Heart left ventricle (tissue), 16 donors: Measurements from ENCODE around the gene ARFIP1. TPM values are rescaled to one million over a fixed set of nuclear protein-coding genes. Genes with fewer than 3 reads are reported as not detected.

Experiments used
- ATAC-seq, 4 donors: fragments of 200-7000 bp; cut with Tn5 transposase; one replicate each; pipeline ENCODE4 v1.9.1; 2020 to 2022; ENCODE audit warnings: moderate library complexity in 4 of 4, mild to moderate bottlenecking in 3 of 4, moderate number of reproducible peaks in 1 of 4
- DNase-seq, 5 donors: peaks; one replicate each; pipeline ENCODE4 v3.0.0-alpha.2; 2020
- H3K27ac ChIP-seq, 12 donors: fragments of 200-600 bp; sonication (generic) in 4 of 12; one replicate each; pipeline versions ENCODE4 v1.5.0 to v1.8.0; 2016 to 2022; ENCODE audit warnings: mild to moderate bottlenecking in 2 of 12
- H3K27me3 ChIP-seq, 9 donors: fragments of 200-600 bp; sonication (generic) in 2 of 9; one replicate each; pipeline versions ENCODE4 v1.5.1 to v1.8.0; 2016 to 2022; ENCODE audit warnings: mild to moderate bottlenecking in 3 of 9
- H3K36me3 ChIP-seq, 9 donors: fragments of 200-600 bp; sonication (generic) in 2 of 9; one replicate each; pipeline versions ENCODE4 v1.5.0 to v1.8.0; 2018 to 2022; ENCODE audit warnings: mild to moderate bottlenecking in 2 of 9
- H3K4me1 ChIP-seq, 12 donors: fragments of 200-600 bp; sonication (generic) in 4 of 12; one replicate each; pipeline versions ENCODE4 v1.5.0 to v1.8.0; 2016 to 2022; ENCODE audit warnings: mild to moderate bottlenecking in 3 of 12
- H3K4me3 ChIP-seq, 12 donors: fragments of 200-600 bp; sonication (generic) in 4 of 12; one replicate each; pipeline versions ENCODE4 v1.5.0 to v1.8.0; 2017 to 2022; ENCODE audit warnings: mild to moderate bottlenecking in 9 of 12, moderate library complexity in 4 of 12
- H3K9me3 ChIP-seq, 12 donors: fragments of 200-600 bp; sonication (generic) in 4 of 12; one replicate each; pipeline versions ENCODE4 v1.5.0 to v1.8.0; 2016 to 2022; ENCODE audit warnings: mild to moderate bottlenecking in 1 of 12
- CTCF ChIP-seq, 12 donors: fragments of 200-600 bp; sonication (generic) in 4 of 12; IDR thresholded peaks; one replicate each; pipeline versions ENCODE4 v1.5.0 to v1.8.0; 2018 to 2022; ENCODE audit warnings: antibody characterized with exemption in 12 of 12, mild to moderate bottlenecking in 5 of 12
- POLR2A ChIP-seq, 2 donors: fragments of 450-650 bp; IDR thresholded peaks; one replicate each; pipeline ENCODE4 v1.6.1; 2017; ENCODE audit warnings: antibody characterized with exemption in 2 of 2, mild to moderate bottlenecking in 2 of 2, moderate library complexity in 2 of 2
- WGBS, 4 donors: extraction: QIAGEN DNeasy Blood & Tissue Kit in 2 of 4; methylation state at CpG; one replicate each; pipeline versions ENCODE4 v1.1.5 to v1.1.7; 2013 to 2018; 5-methylcytosine and 5-hydroxymethylcytosine counted together
- intact Hi-C, 10 donors: fragments of 100-400 bp; cut with DNase I; formaldehyde crosslinking; loops; one replicate each; pipeline versions ENCODE4 v1.11.1 to v1.14.2; 2022
- polyA plus RNA-seq, 2 donors: library from polyadenylated mRNA; stranded (reverse); fragments of 200-250 nt; gene quantifications; one replicate each; pipeline ENCODE4 v1.2.3, GENCODE V29; 2013
- total RNA-seq, 9 donors: library from RNA; depleted of rRNA in 2 of 9; stranded (reverse); fragments of >200 nt in 2 of 9; fragmentation: NEBNext Ultra II Directional in 3 of 9; extraction: Animal tissue kit (Norgen Biotek cat#: 25700) in 3 of 9; gene quantifications; one replicate each; pipeline versions ENCODE4 v1.1.0 to v1.2.4, GENCODE V29; 2016 to 2023
- donor health status: ischemic (EF 13 %, LVEDD 7.1; RV severe dilation, severe dysfunction).
- donor health status: healthy with polysubstance abuse.
- donor health status: DM: no; HTN: yes; CAD: no.
- donor health status: DM: no; HTN: no; CAD: no.
- donor health status: ischemic (EF 25% LVEDD 6.9; RV normal size, moderate dysfunction).
- donor health status: ischemic (EF 25% LVEDD 5.7; RV mildly dilated, moderate dysfunction).
- donor health status: healthy.
- donor health status: DM: yes; HTN: yes; CAD: no.
- donor health status: ischemic (EF 35%, LVEDD 5.7; RV mildly dilated, moderate dysfunction).
- donor health status: nonischemic (EF 11% LVEDD 7.7; RV severe dilation, severe dysfunction).
- donor health status: DM: yes; HTN: yes; CAD: no.
- donor health status: PGD.
- donor health status: ischemic (EF 29% LVEDD 5.4; RV normal size, mild dysfunction).
- donor health status: nonischemic (EF 23%, LVEDD 6.1; RV moderate dilation, normal function).

Gene ARFIP1
- total and polyA plus RNA-seq, 11 donors = 9.0 to 30.6 (median 11.8) TPM

DNA sequence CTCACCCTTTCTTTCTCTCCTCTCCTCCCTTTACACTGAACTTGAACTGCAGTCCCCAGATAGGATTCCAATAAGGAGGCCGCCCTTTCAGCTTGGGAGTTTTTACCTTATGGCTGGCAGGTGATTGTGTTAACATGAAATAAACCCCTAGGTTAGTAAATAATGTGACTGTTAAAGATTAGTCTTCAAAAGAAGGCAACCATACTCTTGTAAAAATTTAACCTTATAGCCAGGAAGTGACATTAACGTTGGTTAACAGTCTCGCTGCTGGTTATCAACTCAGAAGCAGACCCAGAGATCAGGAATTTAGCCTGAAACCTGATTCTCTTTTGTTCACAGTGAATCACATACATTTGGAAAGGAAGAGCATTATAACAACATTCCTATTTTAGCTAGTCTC lies 171.6 kb downstream of the ARFIP1 start:
- WGBS, 4 donors = 82 to 87% (median 85%) methylated on average over 3 of the region's 3 CpGs
- H3K36me3 ChIP-seq = no peaks in the 10 kb centered on the region
- H3K27ac ChIP-seq = no peak overlapping the region
- no peaks in the 10 kb centered on the region for H3K9me3 ChIP-seq
- H3K4me1 ChIP-seq = no peaks in the 10 kb centered on the region
- H3K4me3 ChIP-seq = no peak overlapping the region
- no peak for TF ChIP-seq POLR2A (IDR thresholded peaks at IDR 0.05)
- no peak for TF ChIP-seq CTCF (IDR thresholded peaks at IDR 0.05)
- peaks cover 0 to 43% (median 5%) of the 10 kb centered on the region in 9 donors for H3K27me3 ChIP-seq
- intact Hi-C loops = no loop called here
- ATAC-seq = no peak
- no peak for DNase-seq

GRCh38 chr4:152953514-152953913 lies 173.8 kb downstream of the ARFIP1 start:
- H3K4me3 ChIP-seq = no peak overlapping the region
- WGBS, 4 donors = 90 to 94% (median 92%) methylated on average over 3 of the region's 3 CpGs
- H3K27me3 ChIP-seq = peaks cover 0 to 39% (median 3%) of the 10 kb centered on the region in 9 donors
- TF ChIP-seq CTCF (IDR thresholded peaks at IDR 0.05) = no peak
- no peak for TF ChIP-seq POLR2A (IDR thresholded peaks at IDR 0.05)
- H3K36me3 ChIP-seq = no peaks in the 10 kb centered on the region
- no peak overlapping the region for H3K27ac ChIP-seq
- H3K4me1 ChIP-seq = peaks cover 0 to 19% (median 12%) of the 10 kb centered on the region in 12 donors
- ATAC-seq = no peak
- DNase-seq = no peak
- H3K9me3 ChIP-seq = no peaks in the 10 kb centered on the region
- intact Hi-C loops = no loop called here

DNA sequence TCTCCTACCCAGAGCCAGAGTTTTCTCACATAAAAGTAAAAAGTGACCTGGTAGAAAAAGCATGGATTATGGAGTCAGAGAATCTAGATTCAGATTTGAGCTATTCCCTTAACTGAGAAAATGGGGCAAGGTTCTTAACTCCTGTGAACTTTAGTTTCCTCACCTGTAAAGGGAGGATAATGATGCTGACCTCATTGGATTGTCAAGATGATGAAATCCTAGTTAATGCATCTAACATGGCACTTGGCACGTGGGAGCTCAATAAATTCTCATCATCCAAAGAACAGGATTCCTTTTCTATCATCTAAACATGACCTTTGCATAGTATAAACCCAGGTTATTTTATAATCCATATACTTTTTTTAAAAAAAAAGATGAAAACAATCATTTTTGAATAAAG lies 175.0 kb downstream of the ARFIP1 start:
- H3K36me3 ChIP-seq = no peaks in the 10 kb centered on the region
- peaks cover 0 to 35% (median 3%) of the 10 kb centered on the region in 9 donors for H3K27me3 ChIP-seq
- DNase-seq = no peak
- no peak for TF ChIP-seq CTCF (IDR thresholded peaks at IDR 0.05)
- H3K4me1 ChIP-seq = peaks cover 0 to 19% (median 12%) of the 10 kb centered on the region in 12 donors
- intact Hi-C loops = no loop called here
- ATAC-seq = no peak
- WGBS, 4 donors = 88 to 97% (median 94%) methylated on average over 1 of the region's 1 CpG
- no peaks in the 10 kb centered on the region for H3K9me3 ChIP-seq
- H3K27ac ChIP-seq = no peak overlapping the region
- H3K4me3 ChIP-seq = no peak overlapping the region

DNA sequence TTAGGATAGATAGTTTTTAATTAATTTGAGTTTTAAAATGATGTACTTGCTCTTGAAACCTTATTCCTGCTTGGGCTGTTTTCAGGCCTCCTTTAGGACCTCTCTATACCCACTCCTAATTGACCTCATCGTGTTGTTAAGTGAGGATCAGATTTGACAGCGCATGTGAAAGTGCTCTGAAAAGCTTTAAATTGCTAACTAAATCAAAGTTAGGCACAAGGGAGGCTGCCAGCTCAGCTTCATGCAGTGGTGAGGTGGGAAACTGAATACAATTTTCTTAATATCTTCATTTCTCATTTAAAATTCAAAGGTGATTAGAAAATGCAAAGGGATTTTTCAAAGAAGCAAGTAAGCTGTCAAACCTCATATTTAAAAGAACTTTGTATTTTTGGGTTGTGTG lies 176.4 kb downstream of the ARFIP1 start:
- Histone ChIP-seq H3K9me3 (no peaks in the 10 kb centered on the region), H3K4me3 (no peak overlapping the region), H3K36me3 (no peaks in the 10 kb centered on the region), H3K4me1 (peaks cover 0 to 19% (median 12%) of the 10 kb centered on the region in 12 donors), H3K27ac (no peak overlapping the region), H3K27me3 (peaks cover 0 to 21% (median 0%) of the 10 kb centered on the region in 9 donors)
- ATAC-seq (no peak), DNase-seq (no peak)
- intact Hi-C loops = no loop called here
- TF ChIP-seq CTCF (IDR thresholded peaks at IDR 0.05) (no peak), POLR2A (IDR thresholded peaks at IDR 0.05) (no peak)
- 77 to 92% (median 84%) methylated on average over 2 of the region's 2 CpGs for WGBS, 4 donors
